Measurements from ENCODE around the gene ADM2.
"Not testable (repeated sequence)": the region's sequence is repeated elsewhere in the genome, so short reads cannot be mapped to it uniquely, and the experiment has no call there.

Gene ADM2

GRCh38 chr22:50533856-50534711, 52.7 kb downstream of the ADM2 start:
- not testable (repeated sequence) for DNase-seq (ENCODE audit: low read depth in 2 of 3, low spot score in 1 of 3)

- DNase-seq (ENCODE audit: low read depth in 2 of 3, low spot score in 1 of 3): no peak
These were observed 53.8 kb downstream of the ADM2 start for GRCh38 chr22:50535113-50535512.
